ENCODE results near the gene C2orf92. TPM values are rescaled to one million over a fixed set of nuclear protein-coding genes. Genes with fewer than 3 reads are reported as not detected.

Gene C2orf92
- total RNA-seq, 3 donors from 2014 or later (not counting 1 experiment from before 2014, with no cell fraction given): 13.4 to 20.9 (median 16.1) TPM

GRCh38 chr2:97732436-97733340 lies 63.2 kb downstream of the C2orf92 start:
- peaks cover 64% of the 10 kb centered on the region for H3K4me1 ChIP-seq (ENCODE audit: control insufficient read depth, insufficient read depth, low read length)
- H3K4me1 Mint-ChIP-seq: peaks cover 56 to 70% of the 10 kb centered on the region in 2 donors
- TF ChIP-seq CTCF (IDR thresholded peaks at IDR 0.05): no peak
- no peaks in the 10 kb centered on the region for H3K27me3 Mint-ChIP-seq (ENCODE audit: low read depth in 2 of 2)
- H3K27ac Mint-ChIP-seq: peak overlapping the region; percentile 79 to 90
- WGBS (ENCODE audit: insufficient coverage): 92% methylated on average over 25 of the region's 28 CpGs
- no peak for ATAC-seq
- H3K4me3 Mint-ChIP-seq: no peak overlapping the region
- H3K9me3 Mint-ChIP-seq: no peaks in the 10 kb centered on the region
- H3K36me3 Mint-ChIP-seq: peaks cover 8% of the 10 kb centered on the region
- H3K27me3 ChIP-seq (ENCODE audit: control insufficient read depth, insufficient read depth, low read length): no peaks in the 10 kb centered on the region
- intact Hi-C loops (cut with micrococcal nuclease): no loop called here
- DNase-seq: no peak
- peaks cover 6% of the 10 kb centered on the region for H3K9me3 ChIP-seq (ENCODE audit: control insufficient read depth, insufficient read depth, low read length)
- no peak overlapping the region for H3K4me3 ChIP-seq (ENCODE audit: low read length)
- H3K36me3 ChIP-seq (ENCODE audit: control insufficient read depth, insufficient read depth, low read length): peaks cover 81% of the 10 kb centered on the region
- H3K27ac ChIP-seq (ENCODE audit: low read length): no peak overlapping the region

DNA sequence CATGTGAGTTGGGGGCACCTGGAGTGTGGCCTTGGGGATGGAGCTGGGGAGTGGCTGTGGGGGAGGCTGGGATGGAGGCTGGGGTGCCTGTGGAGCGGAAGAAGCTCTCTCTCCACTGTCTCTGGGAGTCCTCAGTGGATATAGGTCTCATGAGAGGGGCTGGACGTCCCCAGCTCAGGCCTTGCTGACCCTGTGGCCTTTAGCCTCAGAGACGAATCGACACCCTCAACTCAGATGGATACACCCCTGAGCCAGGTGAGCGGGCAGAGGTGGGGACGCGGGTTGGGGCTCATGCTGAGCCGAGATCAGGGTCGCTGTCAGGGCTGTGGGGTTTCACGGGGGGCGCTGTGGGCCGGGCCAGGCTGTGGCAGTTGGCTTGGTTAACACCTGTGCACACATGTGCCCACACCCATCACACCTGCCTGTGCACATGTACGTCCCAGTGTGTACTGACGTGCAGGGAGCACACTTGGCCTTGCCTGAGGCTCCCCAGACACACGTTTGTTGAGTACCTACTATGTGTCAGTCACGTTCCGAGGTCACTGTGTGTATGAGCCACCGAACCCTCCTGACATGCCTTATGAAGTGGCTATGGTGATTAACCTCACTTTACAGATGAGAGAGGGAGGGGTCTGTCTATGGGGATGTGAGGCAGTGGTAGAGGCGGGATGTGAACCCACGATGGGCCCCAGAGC lies 64.0 kb downstream of the C2orf92 start:
- peaks cover 52 to 68% of the 10 kb centered on the region in 2 donors for H3K4me1 Mint-ChIP-seq
- Histone ChIP-seq H3K4me3 (ENCODE audit: low read length) (no peak overlapping the region), H3K4me1 (ENCODE audit: control insufficient read depth, insufficient read depth, low read length) (peaks cover 64% of the 10 kb centered on the region), H3K27me3 (ENCODE audit: control insufficient read depth, insufficient read depth, low read length) (no peaks in the 10 kb centered on the region), H3K27ac (ENCODE audit: low read length) (peak overlapping the region; percentile 14), H3K9me3 (ENCODE audit: control insufficient read depth, insufficient read depth, low read length) (peaks cover 6% of the 10 kb centered on the region), H3K36me3 (ENCODE audit: control insufficient read depth, insufficient read depth, low read length) (peaks cover 84% of the 10 kb centered on the region)
- no peaks in the 10 kb centered on the region for H3K9me3 Mint-ChIP-seq
- peaks cover 8% of the 10 kb centered on the region for H3K36me3 Mint-ChIP-seq
- H3K4me3 Mint-ChIP-seq: no peak overlapping the region
- no peak for TF ChIP-seq CTCF (IDR thresholded peaks at IDR 0.05)
- DNase-seq (no peak), ATAC-seq (peak in 2 of 3 donors; percentile 22 to 32)
- WGBS (ENCODE audit: insufficient coverage): 61% methylated on average over 20 of the region's 20 CpGs
- H3K27ac Mint-ChIP-seq: peak overlapping the region; percentile 45 to 79
- intact Hi-C loops (cut with micrococcal nuclease): no loop called here
- H3K27me3 Mint-ChIP-seq (ENCODE audit: low read depth in 2 of 2): no peaks in the 10 kb centered on the region

DNA sequence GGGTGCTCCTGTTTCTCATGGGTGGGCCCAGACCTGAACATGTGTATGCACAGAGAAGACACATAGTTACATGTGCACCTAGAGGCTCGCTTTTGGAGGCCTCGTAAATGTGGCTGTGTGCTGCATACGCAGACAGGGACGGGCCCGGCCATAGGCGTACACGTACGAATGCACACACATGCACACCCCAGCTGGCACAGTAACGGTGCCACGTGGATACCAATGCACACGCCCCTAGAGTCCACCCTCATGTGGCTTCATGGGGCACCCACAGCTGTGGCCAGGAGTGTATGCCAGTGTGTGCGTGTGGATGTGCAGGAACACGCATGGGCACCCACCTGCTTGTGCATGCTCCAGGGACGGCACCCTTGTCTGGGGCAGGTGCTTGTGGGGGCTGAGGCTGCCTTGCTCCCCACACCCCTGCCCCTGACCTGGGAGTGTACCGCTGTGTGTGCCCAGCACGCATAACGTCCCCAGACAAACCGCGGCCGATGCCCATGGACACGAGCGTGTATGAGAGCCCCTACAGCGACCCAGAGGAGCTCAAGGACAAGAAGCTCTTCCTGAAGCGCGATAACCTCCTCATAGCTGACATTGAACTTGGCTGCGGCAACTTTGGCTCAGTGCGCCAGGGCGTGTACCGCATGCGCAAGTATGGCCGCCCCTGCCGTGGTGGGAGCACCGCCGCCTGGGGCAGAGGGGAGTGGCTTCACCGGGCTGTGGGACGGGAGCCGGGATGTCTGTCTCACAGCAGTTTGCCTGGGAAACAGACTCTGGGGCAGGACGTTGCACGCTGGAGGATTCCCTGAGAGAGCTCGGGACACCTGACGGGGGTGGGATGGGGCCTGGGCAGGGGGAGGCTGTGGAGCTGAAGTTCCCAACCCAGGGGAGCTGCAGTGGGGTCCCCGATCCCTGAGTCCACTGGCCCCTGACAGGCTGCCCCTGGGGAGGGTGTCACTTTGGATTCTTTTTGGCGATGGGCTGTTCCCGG lies 64.8 kb downstream of the C2orf92 start:
- Mint-ChIP-seq H3K27me3 (ENCODE audit: low read depth in 2 of 2) (no peaks in the 10 kb centered on the region), H3K27ac (peak overlapping the region in 1 of 2 donors; percentile 79), H3K36me3 (peaks cover 8% of the 10 kb centered on the region), H3K4me1 (peaks cover 49 to 68% of the 10 kb centered on the region in 2 donors), H3K9me3 (no peaks in the 10 kb centered on the region), H3K4me3 (no peak overlapping the region)
- Histone ChIP-seq H3K27me3 (ENCODE audit: control insufficient read depth, insufficient read depth, low read length) (no peaks in the 10 kb centered on the region), H3K4me3 (ENCODE audit: low read length) (no peak overlapping the region), H3K27ac (ENCODE audit: low read length) (no peak overlapping the region), H3K4me1 (ENCODE audit: control insufficient read depth, insufficient read depth, low read length) (peaks cover 66% of the 10 kb centered on the region), H3K9me3 (ENCODE audit: control insufficient read depth, insufficient read depth, low read length) (peaks cover 6% of the 10 kb centered on the region), H3K36me3 (ENCODE audit: control insufficient read depth, insufficient read depth, low read length) (peaks cover 88% of the 10 kb centered on the region)
- ATAC-seq (no peak), DNase-seq (peak in 1 of 2 donors; percentile 13)
- no peak for TF ChIP-seq CTCF (IDR thresholded peaks at IDR 0.05)
- 96% methylated on average over 44 of the region's 44 CpGs for WGBS (ENCODE audit: insufficient coverage)
- intact Hi-C loops (cut with micrococcal nuclease): no loop called here

All from natural killer cell (primary cell).